HG03060 (cell line): ENCODE measurements around the gene SOX5.

Source experiments
- ATAC-seq: cut with Tn5 transposase; IDR thresholded peaks from one replicate; pipeline ENCODE4 v1.9.1; 2021; ENCODE audit warnings: low read depth, moderate number of reproducible peaks; ENCODE audit not compliant: unreplicated experiment

Gene SOX5

GRCh38 chr12:23704992-23705943 lies 244.2 kb downstream of the SOX5 start:
- ATAC-seq: no peak

GRCh38 chr12:23703051-23703450 lies 246.4 kb downstream of the SOX5 start:
- ATAC-seq: no peak

- no peak for ATAC-seq
Observed at GRCh38 chr12:23699031-23699430, 250.4 kb downstream of the SOX5 start.

GRCh38 chr12:23694920-23695319 lies 254.6 kb downstream of the SOX5 start:
- ATAC-seq: no peak

GRCh38 chr12:23694307-23694706 lies 255.2 kb downstream of the SOX5 start:
- ATAC-seq: no peak

GRCh38 chr12:23687947-23688346 lies 261.5 kb downstream of the SOX5 start:
- ATAC-seq: no peak

GRCh38 chr12:23686095-23686494 lies 263.4 kb downstream of the SOX5 start:
- ATAC-seq: no peak

GRCh38 chr12:23684121-23684520 lies 265.3 kb downstream of the SOX5 start:
- ATAC-seq: no peak

GRCh38 chr12:23681237-23681636 lies 268.2 kb downstream of the SOX5 start:
- no peak for ATAC-seq

GRCh38 chr12:23674064-23674463 lies 275.4 kb downstream of the SOX5 start:
- no peak for ATAC-seq

GRCh38 chr12:23671881-23672280 lies 277.6 kb downstream of the SOX5 start:
- no peak for ATAC-seq

- no peak for ATAC-seq
Observed at GRCh38 chr12:23670684-23671083, 278.8 kb downstream of the SOX5 start.

- no peak for ATAC-seq
Observed at GRCh38 chr12:23669691-23670090, 279.8 kb downstream of the SOX5 start.

- no peak for ATAC-seq
Observed at GRCh38 chr12:23666866-23667265, 282.6 kb downstream of the SOX5 start.

- ATAC-seq: no peak
Observed at GRCh38 chr12:23662966-23663365, 286.5 kb downstream of the SOX5 start.

- ATAC-seq: no peak
Observed at GRCh38 chr12:23659131-23659530, 290.3 kb downstream of the SOX5 start.

- no peak for ATAC-seq
Observed at GRCh38 chr12:23657598-23657997, 291.9 kb downstream of the SOX5 start.

GRCh38 chr12:23655884-23656283 lies 293.6 kb downstream of the SOX5 start:
- ATAC-seq: no peak

GRCh38 chr12:23655112-23655511 lies 294.4 kb downstream of the SOX5 start:
- ATAC-seq: no peak

GRCh38 chr12:23648546-23648945 lies 300.9 kb downstream of the SOX5 start:
- no peak for ATAC-seq

GRCh38 chr12:23640754-23641153 lies 308.7 kb downstream of the SOX5 start:
- no peak for ATAC-seq

- ATAC-seq: no peak
Observed at GRCh38 chr12:23634344-23634743, 315.1 kb downstream of the SOX5 start.
